ENCODE results near the gene GABRR1. TPM values are rescaled to one million over a fixed set of nuclear protein-coding genes. Genes with fewer than 3 reads are reported as not detected.

The GABRR1 gene
- total RNA-seq, 2 experiments from 2014 or later: not detected

DNA sequence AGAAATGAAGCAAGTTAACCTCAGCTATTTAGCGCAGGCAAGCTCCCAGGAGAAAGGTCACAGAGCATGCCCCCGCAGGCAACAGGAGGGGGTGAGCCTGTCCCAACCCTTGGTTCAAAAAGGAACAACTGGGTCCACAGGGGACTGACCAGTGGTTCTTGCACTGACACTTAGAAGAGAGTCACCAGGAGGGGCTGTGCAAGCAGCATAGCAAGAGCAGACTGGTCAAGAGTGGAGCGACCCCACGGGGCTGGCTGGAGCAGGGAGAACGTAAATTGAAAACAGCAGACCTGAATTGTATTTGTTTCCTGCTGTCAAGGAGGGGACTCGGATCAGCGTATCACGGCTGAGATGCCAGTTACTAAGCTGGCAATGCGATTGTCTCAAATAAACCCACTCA is 32.8 kb downstream of the GABRR1 start:
- H3K79me2 ChIP-seq (ENCODE audit: insufficient read depth, low read depth, low read length): no peaks in the 10 kb centered on the region
- intact Hi-C loops (cut with micrococcal nuclease; ENCODE audit: unreplicated experiment): no loop called here
- no peak overlapping the region for H2AFZ ChIP-seq (ENCODE audit: low read length)
- BruUV-seq (replicated peaks): no TSS peak
- no peaks in the 10 kb centered on the region for H3K9me3 ChIP-seq (ENCODE audit: low read length)
- H4K20me1 ChIP-seq (ENCODE audit: insufficient read depth, low read length): no peaks in the 10 kb centered on the region
- ChIA-PET POLR2A (interaction anchor here (0.5 kb wide), 1 partner anchor 28 kb away, joined by 3 read pairs; no protein-coding TSS in a partner anchor), CTCF (ENCODE audit: unreplicated experiment) (no interaction called here)
- no peak overlapping the region for H3K27ac ChIP-seq (ENCODE audit: low read depth, low read length, poor library complexity, severe bottlenecking)
- no peak for DNase-seq (ENCODE audit: low spot score)
- H3K4me1 ChIP-seq (ENCODE audit: insufficient read depth, low read length, poor library complexity, severe bottlenecking): no peaks in the 10 kb centered on the region
- no peaks in the 10 kb centered on the region for H3K9me2 ChIP-seq (ENCODE audit: insufficient read depth, low read length)
- no peak overlapping the region for H3K4me2 ChIP-seq (ENCODE audit: low read length)
- H3K36me3 ChIP-seq (ENCODE audit: insufficient read depth, low read length): no peaks in the 10 kb centered on the region
- TF ChIP-seq CTCF (conservative IDR thresholded peaks at IDR 0.05; ENCODE audit: low read length) (no peak), EZH2phosphoT487 (IDR thresholded peaks at IDR 0.05; ENCODE audit: borderline replicate concordance, low read depth, low read length) (no peak)
- H3K4me3 ChIP-seq (ENCODE audit: low read depth, low read length, poor library complexity, severe bottlenecking): no peak overlapping the region

DNA sequence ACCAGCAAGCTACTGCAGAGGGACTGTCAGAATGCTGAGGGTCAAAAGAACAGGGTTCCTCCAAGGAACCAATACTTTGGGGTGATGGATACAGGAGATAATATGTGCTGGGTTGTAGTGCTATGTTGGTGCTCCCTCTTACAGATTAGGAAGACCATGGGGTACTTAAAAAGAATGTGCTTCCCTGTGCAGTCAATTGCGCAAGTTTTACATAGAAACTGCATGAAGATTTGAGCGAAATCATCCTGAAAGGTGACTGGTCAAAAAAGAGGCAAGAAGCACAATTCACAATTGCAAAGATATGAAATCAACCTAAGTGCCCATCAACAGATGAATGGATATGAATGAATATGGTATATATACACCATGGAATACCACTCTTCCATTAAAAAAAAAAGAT is 33.9 kb downstream of the GABRR1 start:
- no peak for TF ChIP-seq EZH2phosphoT487 (IDR thresholded peaks at IDR 0.05; ENCODE audit: borderline replicate concordance, low read depth, low read length)
- no peak for TF ChIP-seq CTCF (conservative IDR thresholded peaks at IDR 0.05; ENCODE audit: low read length)
- no peak overlapping the region for H3K4me3 ChIP-seq (ENCODE audit: low read depth, low read length, poor library complexity, severe bottlenecking)
- ChIA-PET POLR2A (interaction anchor here (0.7 to 1.4 kb wide), 2 partner anchors 17 to 19 kb away, joined by 3 to 4 read pairs; no protein-coding TSS in a partner anchor), CTCF (ENCODE audit: unreplicated experiment) (no interaction called here)
- no peak overlapping the region for H2AFZ ChIP-seq (ENCODE audit: low read length)
- no peak overlapping the region for H3K4me2 ChIP-seq (ENCODE audit: low read length)
- BruUV-seq (replicated peaks): no TSS peak
- no peaks in the 10 kb centered on the region for H3K79me2 ChIP-seq (ENCODE audit: insufficient read depth, low read depth, low read length)
- no peaks in the 10 kb centered on the region for H3K4me1 ChIP-seq (ENCODE audit: insufficient read depth, low read length, poor library complexity, severe bottlenecking)
- intact Hi-C loops (cut with micrococcal nuclease; ENCODE audit: unreplicated experiment): no loop called here
- DNase-seq (ENCODE audit: low spot score): no peak
- H3K9me3 ChIP-seq (ENCODE audit: low read length): no peaks in the 10 kb centered on the region
- H3K9me2 ChIP-seq (ENCODE audit: insufficient read depth, low read length): no peaks in the 10 kb centered on the region
- H3K36me3 ChIP-seq (ENCODE audit: insufficient read depth, low read length): no peaks in the 10 kb centered on the region
- no peak overlapping the region for H3K27ac ChIP-seq (ENCODE audit: low read depth, low read length, poor library complexity, severe bottlenecking)
- H4K20me1 ChIP-seq (ENCODE audit: insufficient read depth, low read length): no peaks in the 10 kb centered on the region

GRCh38 chr6:89180971-89181370 is 36.2 kb downstream of the GABRR1 start:
- intact Hi-C loops (cut with micrococcal nuclease; ENCODE audit: unreplicated experiment): no loop called here
- Histone ChIP-seq H3K4me3 (ENCODE audit: low read depth, low read length, poor library complexity, severe bottlenecking) (no peak overlapping the region), H3K9me3 (ENCODE audit: low read length) (no peaks in the 10 kb centered on the region), H3K79me2 (ENCODE audit: insufficient read depth, low read depth, low read length) (no peaks in the 10 kb centered on the region), H3K4me2 (ENCODE audit: low read length) (no peak overlapping the region), H2AFZ (ENCODE audit: low read length) (no peak overlapping the region), H3K4me1 (ENCODE audit: insufficient read depth, low read length, poor library complexity, severe bottlenecking) (no peaks in the 10 kb centered on the region), H3K36me3 (ENCODE audit: insufficient read depth, low read length) (no peaks in the 10 kb centered on the region), H4K20me1 (ENCODE audit: insufficient read depth, low read length) (no peaks in the 10 kb centered on the region), H3K9me2 (ENCODE audit: insufficient read depth, low read length) (no peaks in the 10 kb centered on the region), H3K27ac (ENCODE audit: low read depth, low read length, poor library complexity, severe bottlenecking) (no peak overlapping the region)
- no peak for TF ChIP-seq CTCF (conservative IDR thresholded peaks at IDR 0.05; ENCODE audit: low read length)
- no peak for TF ChIP-seq EZH2phosphoT487 (IDR thresholded peaks at IDR 0.05; ENCODE audit: borderline replicate concordance, low read depth, low read length)
- CTCF ChIA-PET (ENCODE audit: unreplicated experiment): no interaction called here
- POLR2A ChIA-PET: interaction anchor here (0.6 to 1.2 kb wide), 2 partner anchors 10 to 582 kb away, joined by 4 to 8 read pairs; no protein-coding TSS in a partner anchor
- DNase-seq (ENCODE audit: low spot score): no peak
- no TSS peak for BruUV-seq (replicated peaks)

Data from OCI-LY7 (cell line).